ENCODE measurements around the gene TGIF1. TPM values are rescaled to one million over a fixed set of nuclear protein-coding genes. Genes with fewer than 3 reads are reported as not detected.

Gene TGIF1
- total and polyA plus RNA-seq, 9 of the 15 experiments (the other 6 are each of a cell fraction or from before 2014, with no cell fraction given), result 16.1 to 77.7 (median 44.6) TPM

- TF ChIP-seq RBBP5 (IDR thresholded peaks at IDR 0.05; ENCODE audit: borderline replicate concordance, insufficient read depth, low read length, poor library complexity, severe bottlenecking), result peak; percentile 60
- peak; percentile 71; the same call in 1 of the 2 replicates for TF ChIP-seq GTF2A2 (tag; IDR thresholded peaks at IDR 0.05)
- no peak for TF ChIP-seq CBX2 (IDR thresholded peaks at IDR 0.05; ENCODE audit: insufficient read depth, low read length, poor library complexity, severe bottlenecking)
- TF ChIP-seq NR4A1 (CRISPR knock-in tag; IDR thresholded peaks at IDR 0.05), result no peak
- peak; percentile 58; the same call in 1 of the 2 replicates for TF ChIP-seq NR4A1 (tag; IDR thresholded peaks at IDR 0.05)
- no peak for TF ChIP-seq ZC3H8 (IDR thresholded peaks at IDR 0.05)
- peak; percentile 34; the same call in 1 of the 2 replicates for TF ChIP-seq ZNF3 (CRISPR knock-in tag; IDR thresholded peaks at IDR 0.05)
- 0 out of 2 replicates have a peak, but pooled peaks have one; percentile 5 for TF ChIP-seq NFXL1 (CRISPR knock-in tag; IDR thresholded peaks at IDR 0.05)
- no peak for TF ChIP-seq MTA1 (IDR thresholded peaks at IDR 0.05; ENCODE audit: borderline replicate concordance)
- TF ChIP-seq ZFP36 (IDR thresholded peaks at IDR 0.05; ENCODE audit: low read depth, low read length, partially characterized antibody), result no peak
- 0 out of 2 replicates have a peak, but pooled peaks have one; percentile 30 for TF ChIP-seq ZNF449 (CRISPR knock-in tag; IDR thresholded peaks at IDR 0.05)
- no peak for TF ChIP-seq NFATC3 (IDR thresholded peaks at IDR 0.05)
- peak; percentile 82 for TF ChIP-seq MAFG (tag; conservative IDR thresholded peaks at IDR 0.05)
- TF ChIP-seq ZNF707 (CRISPR knock-in tag; conservative IDR thresholded peaks at IDR 0.05), result 0 out of 2 replicates have a peak, but pooled peaks have one; percentile 38
- TF ChIP-seq CHD4 (IDR thresholded peaks at IDR 0.05; ENCODE audit: insufficient read depth, insufficient replicate concordance, low read depth, low read length, poor library complexity, severe bottlenecking), result no peak
- TF ChIP-seq CTCF (IDR thresholded peaks at IDR 0.05 in 2 of 3, conservative IDR thresholded peaks at IDR 0.05 in 1 of 3; ENCODE audit: insufficient read depth in 2 of 3, low read depth in 1 of 3, low read length in 3 of 3), result no peak
- peak; percentile 95 for TF ChIP-seq CHD1 (IDR thresholded peaks at IDR 0.05; ENCODE audit: low read length)
- TF ChIP-seq PATZ1 (CRISPR knock-in tag; IDR thresholded peaks at IDR 0.05; ENCODE audit: borderline replicate concordance), result 0 out of 2 replicates have a peak, but pooled peaks have one; percentile 76
These were observed 2.7 kb upstream of the TGIF1 start (continued) for GRCh38 chr18:3447068-3447894.

Measured in K562 (cell line).